ENCODE results near the gene B4GALT6.

DNA sequence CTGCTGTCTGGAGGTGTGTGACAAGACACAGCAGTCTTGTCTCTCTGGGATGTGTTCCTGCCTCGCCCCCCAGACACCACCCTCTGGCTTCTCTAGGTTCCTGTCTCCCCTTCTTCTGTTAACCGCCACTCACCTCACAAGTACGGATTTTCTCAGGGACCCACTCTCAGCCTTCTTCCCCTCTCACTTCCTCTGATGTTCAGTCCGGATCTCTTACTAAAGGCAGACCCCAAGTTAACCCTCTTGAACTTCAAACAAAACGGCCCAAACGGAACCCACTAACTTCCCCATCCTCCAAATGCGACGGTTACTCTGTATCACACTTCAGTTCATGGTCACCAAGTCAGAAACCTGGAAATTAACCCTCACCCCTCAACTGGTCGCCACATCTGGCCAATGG lies 32.0 kb downstream of the B4GALT6 start:
- no peak for TF ChIP-seq SP1 (IDR thresholded peaks at IDR 0.05)
- no peak for TF ChIP-seq BHLHE40 (IDR thresholded peaks at IDR 0.05; ENCODE audit: borderline replicate concordance)
- no peak for TF ChIP-seq ZNF384 (IDR thresholded peaks at IDR 0.05)
- TF ChIP-seq SUZ12 (IDR thresholded peaks at IDR 0.05) = no peak
- no peak for TF ChIP-seq FOXK2 (IDR thresholded peaks at IDR 0.05)
- no peak for TF ChIP-seq L3MBTL2 (conservative IDR thresholded peaks at IDR 0.05)
- no peak for TF ChIP-seq FOXA1 (IDR thresholded peaks at IDR 0.05)
- no peak for TF ChIP-seq ARNT (IDR thresholded peaks at IDR 0.05)
- no peak for TF ChIP-seq FOXM1 (IDR thresholded peaks at IDR 0.05; ENCODE audit: borderline replicate concordance)
- TF ChIP-seq NFRKB (IDR thresholded peaks at IDR 0.05) = no peak
- TF ChIP-seq ELF4 (IDR thresholded peaks at IDR 0.05) = no peak
- no peak for TF ChIP-seq HDGF (IDR thresholded peaks at IDR 0.05; ENCODE audit: borderline replicate concordance)
